Measurements from ENCODE around the gene BRSK1.

DNA sequence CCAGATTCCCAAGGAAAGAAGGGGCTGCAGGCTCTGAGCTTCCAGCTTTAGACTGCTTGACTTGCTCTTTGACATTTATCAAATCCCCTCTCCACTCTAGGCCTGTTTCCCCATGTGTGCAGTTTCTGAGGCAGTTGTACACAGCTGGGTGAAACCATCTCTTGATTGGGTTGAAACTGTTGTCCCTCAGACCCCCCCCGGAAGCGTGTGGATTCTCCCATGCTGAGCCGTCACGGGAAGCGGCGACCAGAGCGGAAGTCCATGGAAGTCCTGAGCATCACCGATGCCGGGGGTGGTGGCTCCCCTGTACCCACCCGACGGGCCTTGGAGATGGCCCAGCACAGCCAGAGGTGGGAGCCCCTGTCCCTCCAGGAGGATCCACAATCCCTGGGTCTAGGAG lies 19.7 kb downstream of the BRSK1 start:
- no peak for TF ChIP-seq TAF1 (IDR thresholded peaks at IDR 0.05; ENCODE audit: borderline replicate concordance, insufficient read depth, low read length)
- TF ChIP-seq POLR2AphosphoS5 (IDR thresholded peaks at IDR 0.05; ENCODE audit: low read depth, low read length), result no peak
- no peak for TF ChIP-seq FOXP2 (optimal IDR thresholded peaks at IDR 0.05; ENCODE audit: borderline replicate concordance, extremely low read depth, extremely low read length, insufficient read depth)
